ENCODE measurements around the gene MED25.

MED25 gene

DNA sequence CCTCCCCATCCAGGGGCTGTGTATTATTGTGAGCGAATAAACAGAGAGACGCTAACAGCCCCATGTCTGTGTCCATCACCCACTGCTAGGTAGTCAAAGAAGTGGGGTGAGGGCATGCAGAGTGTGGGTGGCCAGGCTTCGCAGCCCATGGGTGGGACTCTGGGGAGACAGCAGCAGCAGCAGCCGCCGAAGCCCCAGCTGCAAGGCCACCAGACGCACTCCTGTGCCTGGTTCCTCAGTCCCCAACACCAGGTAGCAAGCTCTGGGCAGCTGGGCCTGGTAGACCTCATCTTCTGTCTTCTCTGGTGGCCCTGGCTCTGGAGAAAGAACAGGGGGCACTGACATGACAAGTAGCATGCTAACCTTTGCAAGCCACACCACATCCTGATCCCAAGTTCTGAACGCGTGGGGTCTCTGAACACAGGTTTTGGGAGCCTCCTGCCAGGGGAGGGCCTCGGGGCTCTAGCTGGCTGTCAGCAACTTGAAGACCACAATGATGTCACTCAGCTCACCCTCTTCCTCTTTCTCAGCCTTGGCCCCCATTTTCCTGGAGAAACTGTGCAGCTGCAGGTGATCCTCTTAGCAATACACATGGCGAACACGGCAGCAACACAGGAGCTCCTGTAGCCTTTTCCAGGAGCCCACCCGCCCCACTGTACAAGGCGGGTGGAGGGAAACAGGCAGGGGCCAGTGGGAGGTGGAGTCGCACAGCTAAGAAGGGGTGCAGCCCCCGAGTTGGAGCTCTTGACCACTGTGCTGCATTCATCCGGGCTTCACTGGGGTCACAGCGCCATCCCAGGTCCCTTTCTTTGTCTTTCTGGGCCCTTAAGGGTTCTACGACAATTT lies 10.8 kb upstream of the MED25 start:
- DNase-seq (ENCODE audit: extremely low spot score): no peak
- TF ChIP-seq SP1 (IDR thresholded peaks at IDR 0.05) (no peak), ELF4 (IDR thresholded peaks at IDR 0.05) (no peak), L3MBTL2 (conservative IDR thresholded peaks at IDR 0.05) (no peak), LEF1 (IDR thresholded peaks at IDR 0.05; ENCODE audit: borderline replicate concordance) (no peak), SUZ12 (IDR thresholded peaks at IDR 0.05) (no peak), FOXA1 (IDR thresholded peaks at IDR 0.05) (no peak), CTBP1 (IDR thresholded peaks at IDR 0.05; ENCODE audit: borderline replicate concordance) (no peak), BHLHE40 (IDR thresholded peaks at IDR 0.05; ENCODE audit: borderline replicate concordance) (no peak), FOXM1 (IDR thresholded peaks at IDR 0.05; ENCODE audit: borderline replicate concordance) (no peak), ARNT (IDR thresholded peaks at IDR 0.05) (no peak), FOXK2 (IDR thresholded peaks at IDR 0.05) (no peak), ZNF384 (IDR thresholded peaks at IDR 0.05) (no peak), HDGF (IDR thresholded peaks at IDR 0.05; ENCODE audit: borderline replicate concordance) (no peak), NFRKB (IDR thresholded peaks at IDR 0.05) (no peak), TARDBP (IDR thresholded peaks at IDR 0.05) (no peak)
- TF ChIP-seq, protein P1, sequence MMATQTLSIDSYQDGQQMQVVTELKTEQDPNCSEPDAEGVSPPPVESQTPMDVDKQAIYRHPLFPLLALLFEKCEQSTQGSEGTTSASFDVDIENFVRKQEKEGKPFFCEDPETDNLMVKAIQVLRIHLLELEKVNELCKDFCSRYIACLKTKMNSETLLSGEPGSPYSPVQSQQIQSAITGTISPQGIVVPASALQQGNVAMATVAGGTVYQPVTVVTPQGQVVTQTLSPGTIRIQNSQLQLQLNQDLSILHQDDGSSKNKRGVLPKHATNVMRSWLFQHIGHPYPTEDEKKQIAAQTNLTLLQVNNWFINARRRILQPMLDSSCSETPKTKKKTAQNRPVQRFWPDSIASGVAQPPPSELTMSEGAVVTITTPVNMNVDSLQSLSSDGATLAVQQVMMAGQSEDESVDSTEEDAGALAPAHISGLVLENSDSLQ (IDR thresholded peaks at IDR 0.05): no peak
- ChIA-PET POLR2A (interaction anchor here (1.4 kb wide), 1 partner anchor 69 kb away, joined by 3 read pairs; the partner anchor contains the start of gene AKT1S1), CTCF (no interaction called here)

DNA sequence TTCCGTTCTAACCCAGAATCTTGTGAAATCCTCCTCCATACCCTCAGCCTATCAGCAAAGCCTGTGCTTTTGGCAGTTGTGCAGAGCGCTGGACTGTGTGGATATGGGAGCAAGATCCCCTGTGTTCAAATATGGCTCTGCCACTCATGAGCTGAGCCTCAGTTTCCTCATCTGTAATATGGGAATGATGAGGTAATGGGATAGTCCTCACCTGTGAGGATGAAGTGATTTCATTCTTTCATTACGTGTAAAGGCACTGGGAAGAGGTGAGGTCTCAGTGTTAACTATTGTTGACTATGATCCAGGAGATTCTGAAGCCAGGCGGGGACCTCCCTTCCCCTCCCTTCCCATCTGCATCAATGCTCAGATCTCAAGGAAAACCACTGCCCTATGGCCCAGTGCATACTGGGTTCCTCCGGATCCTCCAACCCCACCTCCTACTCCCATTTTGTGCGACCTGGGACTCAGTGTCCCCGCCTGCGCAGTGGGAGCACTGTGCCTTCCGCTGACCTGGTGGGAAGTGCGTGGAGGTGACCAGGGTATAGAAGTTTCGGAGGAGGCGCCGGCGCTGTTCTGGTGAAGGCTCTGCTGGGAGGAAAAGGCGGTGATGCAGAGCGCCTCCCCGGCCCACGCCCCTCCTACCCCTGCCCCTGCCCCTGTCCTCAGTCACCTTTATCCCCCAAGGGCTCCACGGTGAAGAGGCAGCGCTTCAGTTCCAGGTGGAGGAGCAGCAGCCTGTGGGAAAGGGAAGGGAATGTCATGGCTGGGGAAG lies 10.0 kb upstream of the MED25 start:
- POLR2A ChIA-PET: interaction anchor here (1.4 kb wide), 1 partner anchor 68 kb away, joined by 3 read pairs; the partner anchor contains the start of gene AKT1S1
- no peak for TF ChIP-seq SUZ12 (IDR thresholded peaks at IDR 0.05)
- TF ChIP-seq FOXM1 (IDR thresholded peaks at IDR 0.05; ENCODE audit: borderline replicate concordance): no peak
- no peak for TF ChIP-seq CTBP1 (IDR thresholded peaks at IDR 0.05; ENCODE audit: borderline replicate concordance)
- TF ChIP-seq L3MBTL2 (conservative IDR thresholded peaks at IDR 0.05): no peak
- no peak for TF ChIP-seq HDGF (IDR thresholded peaks at IDR 0.05; ENCODE audit: borderline replicate concordance)
- no peak for TF ChIP-seq FOXK2 (IDR thresholded peaks at IDR 0.05)
- TF ChIP-seq FOXA1 (IDR thresholded peaks at IDR 0.05): no peak
- TF ChIP-seq, protein P1 (IDR thresholded peaks at IDR 0.05): no peak
- TF ChIP-seq TARDBP (IDR thresholded peaks at IDR 0.05): no peak
- no peak for TF ChIP-seq BHLHE40 (IDR thresholded peaks at IDR 0.05; ENCODE audit: borderline replicate concordance)
- no peak for TF ChIP-seq ARNT (IDR thresholded peaks at IDR 0.05)
- no peak for TF ChIP-seq LEF1 (IDR thresholded peaks at IDR 0.05; ENCODE audit: borderline replicate concordance)
- TF ChIP-seq ZNF384 (IDR thresholded peaks at IDR 0.05): no peak
- no peak for DNase-seq (ENCODE audit: extremely low spot score)
- CTCF ChIA-PET: no interaction called here

DNA sequence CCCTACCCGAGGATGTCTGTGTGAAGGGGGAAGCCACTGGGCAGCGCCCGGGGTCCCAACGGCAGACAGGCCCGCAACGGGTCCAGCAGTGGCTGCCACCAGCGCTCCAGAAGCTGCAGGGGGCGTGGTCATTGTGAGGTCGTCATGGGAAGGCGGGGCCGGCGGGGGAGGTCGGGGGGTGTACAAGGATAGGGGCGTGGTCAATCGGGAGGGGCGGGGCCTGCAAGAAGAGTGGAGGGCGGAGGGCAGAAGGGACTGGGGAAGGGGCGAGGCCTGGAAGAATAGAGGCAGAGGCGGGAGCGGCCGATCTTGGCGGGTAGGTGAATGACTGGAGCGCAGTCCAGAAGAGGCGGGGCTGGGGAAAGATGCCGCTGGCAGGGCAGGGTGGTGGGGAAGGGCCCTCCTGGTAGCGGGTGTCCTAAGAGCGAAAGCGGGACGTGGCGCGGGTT lies 9.4 kb upstream of the MED25 start:
- peak; percentile 73 for DNase-seq (ENCODE audit: extremely low spot score)
- POLR2A ChIA-PET: no interaction called here

DNA sequence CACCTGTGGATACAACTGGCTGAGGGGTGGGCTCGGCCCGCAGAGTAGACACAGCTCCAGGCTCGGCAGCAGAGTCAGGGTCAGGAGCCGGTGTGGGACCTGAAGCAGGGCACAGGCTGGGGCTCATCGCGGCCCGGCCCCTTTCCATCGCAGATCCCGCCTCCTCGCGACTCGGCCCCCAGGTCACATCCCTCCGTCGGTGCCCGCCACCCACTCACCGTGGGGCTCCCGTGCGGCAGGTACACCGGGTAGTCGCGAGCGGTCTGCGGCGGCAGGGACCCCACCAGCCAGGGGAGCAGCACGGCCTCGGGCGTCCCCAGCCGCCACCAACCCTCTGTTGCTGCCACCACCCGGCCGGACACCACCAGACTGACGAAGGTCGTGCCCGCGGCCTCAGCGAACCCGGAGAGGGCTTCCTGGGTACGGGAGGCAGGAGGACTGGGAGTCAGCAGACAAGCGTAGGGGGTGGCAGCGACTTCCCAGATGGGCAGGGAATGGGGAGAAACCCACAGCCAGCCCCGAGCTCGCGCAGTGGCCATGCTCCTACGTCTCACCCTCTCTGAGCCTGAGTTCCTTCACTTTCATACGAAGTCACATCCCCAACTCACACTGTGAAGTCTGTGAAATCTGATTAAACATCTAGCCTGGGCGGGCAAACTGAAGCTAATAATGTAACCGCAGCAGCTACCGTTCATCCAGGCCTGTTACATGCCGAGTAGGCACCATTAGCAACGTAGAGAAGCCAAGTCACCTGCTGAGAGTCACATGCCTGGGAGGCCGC lies 8.7 kb upstream of the MED25 start:
- no peak for DNase-seq (ENCODE audit: extremely low spot score)
- TF ChIP-seq SUZ12 (IDR thresholded peaks at IDR 0.05) (no peak), FOXM1 (IDR thresholded peaks at IDR 0.05; ENCODE audit: borderline replicate concordance) (no peak), ELF4 (IDR thresholded peaks at IDR 0.05) (no peak), FOXA1 (IDR thresholded peaks at IDR 0.05) (no peak)
- TF ChIP-seq, protein P1 (IDR thresholded peaks at IDR 0.05): no peak
- ChIA-PET CTCF (no interaction called here), POLR2A (interaction anchor here (2.1 to 4.8 kb wide), 2 partner anchors 42 to 120 kb away, joined by 4 to 41 read pairs; partner anchors contain the start of genes ATF5, NUP62 and PTOV1)

More for the DNA sequence above, 9.4 kb upstream of the MED25 start:
- no peak for TF ChIP-seq LEF1 (IDR thresholded peaks at IDR 0.05; ENCODE audit: borderline replicate concordance)
- CTCF ChIA-PET: no interaction called here

DNA sequence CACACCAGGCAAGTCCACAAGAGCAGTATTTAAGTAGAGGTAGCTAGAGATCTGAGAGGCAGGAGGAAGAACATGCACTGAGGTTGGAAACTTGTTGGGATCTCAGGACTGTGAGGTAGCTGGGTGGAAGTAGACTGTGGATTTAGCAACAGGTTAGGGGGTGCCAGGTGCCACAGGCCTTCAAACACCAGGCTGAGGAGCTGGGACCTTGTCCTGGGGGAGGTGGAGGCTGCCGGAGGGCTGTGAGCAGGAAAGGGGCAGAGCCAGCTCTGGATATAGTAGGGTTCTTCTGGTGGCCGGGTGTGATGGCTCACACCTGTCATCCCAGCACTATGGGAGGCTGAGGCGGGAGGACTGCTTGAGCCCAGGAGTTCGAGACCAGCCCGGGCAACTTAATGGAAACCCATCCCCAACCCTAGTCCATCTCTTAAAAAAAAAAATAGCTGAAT lies 8.1 kb upstream of the MED25 start:
- no peak for DNase-seq (ENCODE audit: extremely low spot score)
- TF ChIP-seq ZNF384 (IDR thresholded peaks at IDR 0.05): no peak
- TF ChIP-seq SP1 (IDR thresholded peaks at IDR 0.05): no peak
- TF ChIP-seq L3MBTL2 (conservative IDR thresholded peaks at IDR 0.05): no peak
- TF ChIP-seq SUZ12 (IDR thresholded peaks at IDR 0.05): no peak
- no peak for TF ChIP-seq FOXM1 (IDR thresholded peaks at IDR 0.05; ENCODE audit: borderline replicate concordance)
- TF ChIP-seq, protein P1 (IDR thresholded peaks at IDR 0.05): no peak
- TF ChIP-seq ARNT (IDR thresholded peaks at IDR 0.05): no peak
- no peak for TF ChIP-seq BHLHE40 (IDR thresholded peaks at IDR 0.05; ENCODE audit: borderline replicate concordance)
- TF ChIP-seq HDGF (IDR thresholded peaks at IDR 0.05; ENCODE audit: borderline replicate concordance): no peak
- no peak for TF ChIP-seq ELF4 (IDR thresholded peaks at IDR 0.05)
- no peak for TF ChIP-seq NFRKB (IDR thresholded peaks at IDR 0.05)
- TF ChIP-seq FOXK2 (IDR thresholded peaks at IDR 0.05): no peak
- TF ChIP-seq LEF1 (IDR thresholded peaks at IDR 0.05; ENCODE audit: borderline replicate concordance): no peak
- ChIA-PET POLR2A (interaction anchor here (1.0 to 4.8 kb wide), 4 partner anchors 16 to 120 kb away, joined by 3 to 41 read pairs (median 4); partner anchors contain the start of genes AP2A1, ATF5, NUP62 and PTOV1), CTCF (interaction anchor here (0.7 kb wide), 2 partner anchors 63 to 138 kb away, joined by 3 to 4 read pairs; no protein-coding TSS in a partner anchor)
